GM12878 (cell line): Measurements from ENCODE around the gene SCN3B.

ENCODE experiments used
- EP300 ChIP-seq, 2 experiments: fragments of 150-350 bp in 1 of 2; IDR thresholded peaks; 2 replicates each; pipeline ENCODE4 v1.6.1; 2011 to 2012; ENCODE audit warnings: low read depth in 2 of 2, low read length in 2 of 2, borderline replicate concordance in 1 of 2, improper control_type of control experiment in 1 of 2, inconsistent platforms in 1 of 2; ENCODE audit not compliant: control insufficient read depth in 1 of 2
- POLR2A ChIP-seq: IDR thresholded peaks from 2 replicates; pipeline ENCODE4 v1.6.1; 2011; ENCODE audit warnings: low read depth, mild to moderate bottlenecking, low read length
- TF ChIP-seq, protein P1 (sequence below), 3 experiments: IDR thresholded peaks in 2 of 3; conservative IDR thresholded peaks in 1 of 3; 2 replicates each; pipeline ENCODE4 v1.5.1; 2011; ENCODE audit warnings: low read depth in 3 of 3, low read length in 3 of 3, mild to moderate bottlenecking in 3 of 3, control low read depth in 2 of 3, moderate library complexity in 2 of 3, inconsistent platforms in 1 of 3, mixed read lengths in 1 of 3; ENCODE audit not compliant: control insufficient read depth in 2 of 3, insufficient read depth in 1 of 3; ENCODE audit errors: extremely low read depth in 1 of 3

DNA sequence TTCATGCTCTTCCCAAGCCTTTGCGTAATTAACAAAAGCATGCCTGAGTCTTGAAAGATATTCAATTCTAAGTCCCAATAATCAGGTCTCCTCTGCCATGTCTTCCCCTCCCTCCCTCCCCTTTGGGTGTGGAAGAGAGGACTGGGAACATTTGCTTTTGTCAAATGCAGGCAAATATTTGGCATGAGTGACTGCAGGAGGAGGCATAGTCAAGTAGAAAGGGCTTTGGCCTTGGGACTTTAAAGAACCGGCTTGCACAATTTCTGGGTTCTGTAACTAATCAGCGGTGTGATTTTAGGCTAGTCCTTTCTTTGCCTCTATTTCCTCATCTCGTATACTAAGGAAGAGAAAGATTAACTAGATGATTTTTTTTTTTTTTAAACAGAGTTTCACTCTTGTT is 59.5 kb downstream of the SCN3B start:
- TF ChIP-seq, protein P1, sequence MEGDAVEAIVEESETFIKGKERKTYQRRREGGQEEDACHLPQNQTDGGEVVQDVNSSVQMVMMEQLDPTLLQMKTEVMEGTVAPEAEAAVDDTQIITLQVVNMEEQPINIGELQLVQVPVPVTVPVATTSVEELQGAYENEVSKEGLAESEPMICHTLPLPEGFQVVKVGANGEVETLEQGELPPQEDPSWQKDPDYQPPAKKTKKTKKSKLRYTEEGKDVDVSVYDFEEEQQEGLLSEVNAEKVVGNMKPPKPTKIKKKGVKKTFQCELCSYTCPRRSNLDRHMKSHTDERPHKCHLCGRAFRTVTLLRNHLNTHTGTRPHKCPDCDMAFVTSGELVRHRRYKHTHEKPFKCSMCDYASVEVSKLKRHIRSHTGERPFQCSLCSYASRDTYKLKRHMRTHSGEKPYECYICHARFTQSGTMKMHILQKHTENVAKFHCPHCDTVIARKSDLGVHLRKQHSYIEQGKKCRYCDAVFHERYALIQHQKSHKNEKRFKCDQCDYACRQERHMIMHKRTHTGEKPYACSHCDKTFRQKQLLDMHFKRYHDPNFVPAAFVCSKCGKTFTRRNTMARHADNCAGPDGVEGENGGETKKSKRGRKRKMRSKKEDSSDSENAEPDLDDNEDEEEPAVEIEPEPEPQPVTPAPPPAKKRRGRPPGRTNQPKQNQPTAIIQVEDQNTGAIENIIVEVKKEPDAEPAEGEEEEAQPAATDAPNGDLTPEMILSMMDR (IDR thresholded peaks at IDR 0.05 in 2 of 3, conservative IDR thresholded peaks at IDR 0.05 in 1 of 3; ENCODE audit: control insufficient read depth in 2 of 3, extremely low read depth in 1 of 3, insufficient read depth in 1 of 3, low read depth in 3 of 3, low read length in 3 of 3): no peak
- TF ChIP-seq EP300 (IDR thresholded peaks at IDR 0.05; ENCODE audit: borderline replicate concordance in 1 of 2, control insufficient read depth in 1 of 2, low read depth in 2 of 2, low read length in 2 of 2) (no peak), POLR2A (no peak)
